NCI-H2081 treated with DMSO at 0.1 percent for 48 hours (cell line): ENCODE data around the gene RTP3.

Experiments
- DNase-seq: peaks from one replicate; lab custom pipeline; 2025; lab: John Stamatoyannopoulos, UW

Gene RTP3

GRCh38 chr3:46497556-46498265 lies at the start of gene RTP3:
RTP3 (plus strand) TSS chr3:46497976; CDS start chr3:46498063, 87 bp downstream.
- no peak for DNase-seq

- no peak for DNase-seq
Observed at GRCh38 chr3:46448721-46449120, 49.1 kb upstream of the RTP3 start.

GRCh38 chr3:46449755-46450552 lies 47.8 kb upstream of the RTP3 start:
- DNase-seq: no peak

GRCh38 chr3:46453526-46454208 lies 44.1 kb upstream of the RTP3 start:
- no peak for DNase-seq

GRCh38 chr3:46454209-46454595 lies 43.6 kb upstream of the RTP3 start:
- no peak for DNase-seq

- no peak for DNase-seq
Observed at GRCh38 chr3:46454606-46455005, 43.2 kb upstream of the RTP3 start.

- DNase-seq: no peak
Observed at GRCh38 chr3:46455231-46456115, 42.3 kb upstream of the RTP3 start.

GRCh38 chr3:46456118-46456517 lies 41.7 kb upstream of the RTP3 start:
- DNase-seq: no peak

GRCh38 chr3:46460051-46460450 lies 37.7 kb upstream of the RTP3 start:
- no peak for DNase-seq

GRCh38 chr3:46462111-46462510 lies 35.7 kb upstream of the RTP3 start:
- no peak for DNase-seq

- no peak for DNase-seq
Observed at GRCh38 chr3:46462511-46462910, 35.3 kb upstream of the RTP3 start.

GRCh38 chr3:46463120-46463867 lies 34.5 kb upstream of the RTP3 start:
- no peak for DNase-seq

- no peak for DNase-seq
Observed at GRCh38 chr3:46463868-46464241, 33.9 kb upstream of the RTP3 start.

GRCh38 chr3:46464326-46465195 lies 33.2 kb upstream of the RTP3 start, which contains the start of gene LTF:
LTF (minus strand) TSS chr3:46464905; CDS start chr3:46464867, 38 bp downstream.
- no peak for DNase-seq

- no peak for DNase-seq
Observed at GRCh38 chr3:46465196-46465520, 32.6 kb upstream of the RTP3 start.

- DNase-seq: no peak
Observed at GRCh38 chr3:46466273-46466672, 31.5 kb upstream of the RTP3 start.

- no peak for DNase-seq
Observed at GRCh38 chr3:46466871-46467403, 30.8 kb upstream of the RTP3 start.

- DNase-seq: no peak
Observed at GRCh38 chr3:46467562-46467961, 30.2 kb upstream of the RTP3 start.

- no peak for DNase-seq
Observed at GRCh38 chr3:46468753-46469600, 28.8 kb upstream of the RTP3 start.
